CD4-positive, alpha-beta T cell (primary cell): Measurements from ENCODE around the gene MACROD2. TPM values are rescaled to one million over a fixed set of nuclear protein-coding genes. Genes with fewer than 3 reads are reported as not detected.

ENCODE experiments used
- ATAC-seq: fragments of 200-7000 bp; cut with Tn5 transposase; one replicate; pipeline ENCODE4 v1.10.0; 2022; ENCODE audit warnings: mild to moderate bottlenecking; ENCODE audit not compliant: poor library complexity
- CTCF ChIA-PET: fragments of 350-600 bp; sonication (Branson Sonifier 250); formaldehyde crosslinking; loops from one replicate; lab custom pipeline; 2021; ENCODE audit warnings: antibody characterized with exemption, inconsistent platforms; lab: Charles Lee
- POLR2A ChIA-PET: fragments of 350-600 bp; sonication (Branson Sonifier 250); formaldehyde crosslinking; loops from one replicate; lab custom pipeline; 2021; ENCODE audit warnings: antibody characterized with exemption, inconsistent platforms; lab: Charles Lee
- DNase-seq, 14 experiments: peaks; one replicate each; pipeline ENCODE4 v3.0.0-alpha.2; 2013 to 2020; ENCODE audit warnings: mixed read lengths in 2 of 14
- H3K27ac ChIP-seq, 2 donors: one replicate each; pipeline versions ENCODE4 v1.5.1 to v1.7.0; 2013; ENCODE audit warnings: low read length in 2 of 2, low read depth in 1 of 2, mild to moderate bottlenecking in 1 of 2
- H3K27me3 ChIP-seq, 2 experiments: 1 replicate in 1 of 2; 2 replicates in 1 of 2; pipeline versions ENCODE4 v1.6.1 to v1.7.0; 2013; ENCODE audit warnings: low read length in 2 of 2, control low read depth in 1 of 2, mild to moderate bottlenecking in 1 of 2, moderate library complexity in 1 of 2; ENCODE audit not compliant: insufficient read depth in 2 of 2, control insufficient read depth in 1 of 2
- H3K36me3 ChIP-seq: one replicate; pipeline ENCODE4 v1.6.1; 2013; ENCODE audit warnings: low read length, control low read depth; ENCODE audit not compliant: insufficient read depth
- H3K4me1 ChIP-seq: one replicate; pipeline ENCODE4 v1.6.1; 2013; ENCODE audit warnings: low read length, control low read depth; ENCODE audit not compliant: insufficient read depth
- H3K4me3 ChIP-seq: one replicate; pipeline ENCODE4 v1.5.1; 2013; ENCODE audit warnings: mild to moderate bottlenecking, low read length, moderate library complexity
- H3K9me3 ChIP-seq, 2 experiments: 1 replicate in 1 of 2; 2 replicates in 1 of 2; pipeline versions ENCODE4 v1.6.1 to v1.7.0; 2013; ENCODE audit warnings: low read length in 2 of 2, mild to moderate bottlenecking in 2 of 2, control low read depth in 1 of 2, moderate library complexity in 1 of 2; ENCODE audit not compliant: control insufficient read depth in 1 of 2, insufficient read depth in 1 of 2
- H3K27ac Mint-ChIP-seq: one replicate; pipeline ENCODE4 v1.8.0; 2020; ENCODE audit warnings: mixed read lengths
- H3K27me3 Mint-ChIP-seq: one replicate; pipeline ENCODE4 v1.8.0; 2021; ENCODE audit warnings: mixed read lengths
- H3K36me3 Mint-ChIP-seq: one replicate; pipeline ENCODE4 v1.8.0; 2021; ENCODE audit warnings: low read depth, mixed read lengths
- H3K4me1 Mint-ChIP-seq: one replicate; pipeline ENCODE4 v1.8.0; 2021; ENCODE audit warnings: low read depth, mixed read lengths
- H3K4me3 Mint-ChIP-seq: one replicate; pipeline ENCODE4 v1.8.0; 2020; ENCODE audit warnings: mild to moderate bottlenecking, mixed read lengths
- H3K9me3 Mint-ChIP-seq: one replicate; pipeline ENCODE4 v1.8.0; 2020; ENCODE audit warnings: mixed read lengths
- intact Hi-C, 2 experiments: fragments of 100-400 bp; cut with DNase I in 1 of 2; cut with micrococcal nuclease in 1 of 2; formaldehyde crosslinking; loops; one replicate each; pipeline versions ENCODE4 v1.15.1 to v1.9.0; 2023 to 2025; cut with DNase I, micrococcal nuclease
- total RNA-seq, 174 experiments: library from RNA in 2 of 174; stranded (reverse) in 2 of 174; gene quantifications; one replicate each; pipeline ENCODE4 v1.2.3 and lab custom pipeline; 2021 to 2026
- TF ChIP-seq, protein P1 (sequence below): fragments of 200-600 bp; IDR thresholded peaks from one replicate; pipeline ENCODE4 v1.8.0; 2022; ENCODE audit warnings: antibody characterized with exemption, mild to moderate bottlenecking

The MACROD2 gene
- total RNA-seq, 2 experiments from 2014 or later, result not detected

DNA sequence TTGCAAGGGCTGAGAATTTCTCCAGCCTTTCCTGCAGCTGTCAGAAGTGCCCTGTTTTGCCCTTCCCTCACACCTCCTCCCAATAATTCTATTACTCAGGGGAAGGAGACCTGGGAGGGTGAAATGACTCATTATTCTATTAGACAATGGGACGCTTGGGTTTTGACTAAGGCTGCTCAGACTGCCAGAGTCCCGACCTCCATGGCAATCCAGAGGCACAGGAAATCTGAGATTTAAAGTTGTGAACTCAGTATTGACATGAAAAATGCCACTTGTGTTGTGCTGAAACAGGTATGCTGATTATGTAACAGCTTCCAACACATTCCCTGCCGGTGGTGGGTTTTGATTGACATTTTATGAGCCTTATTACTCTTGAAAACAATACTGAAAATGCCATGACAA is 967.9 kb downstream of the MACROD2 start:
- TF ChIP-seq, protein P1, sequence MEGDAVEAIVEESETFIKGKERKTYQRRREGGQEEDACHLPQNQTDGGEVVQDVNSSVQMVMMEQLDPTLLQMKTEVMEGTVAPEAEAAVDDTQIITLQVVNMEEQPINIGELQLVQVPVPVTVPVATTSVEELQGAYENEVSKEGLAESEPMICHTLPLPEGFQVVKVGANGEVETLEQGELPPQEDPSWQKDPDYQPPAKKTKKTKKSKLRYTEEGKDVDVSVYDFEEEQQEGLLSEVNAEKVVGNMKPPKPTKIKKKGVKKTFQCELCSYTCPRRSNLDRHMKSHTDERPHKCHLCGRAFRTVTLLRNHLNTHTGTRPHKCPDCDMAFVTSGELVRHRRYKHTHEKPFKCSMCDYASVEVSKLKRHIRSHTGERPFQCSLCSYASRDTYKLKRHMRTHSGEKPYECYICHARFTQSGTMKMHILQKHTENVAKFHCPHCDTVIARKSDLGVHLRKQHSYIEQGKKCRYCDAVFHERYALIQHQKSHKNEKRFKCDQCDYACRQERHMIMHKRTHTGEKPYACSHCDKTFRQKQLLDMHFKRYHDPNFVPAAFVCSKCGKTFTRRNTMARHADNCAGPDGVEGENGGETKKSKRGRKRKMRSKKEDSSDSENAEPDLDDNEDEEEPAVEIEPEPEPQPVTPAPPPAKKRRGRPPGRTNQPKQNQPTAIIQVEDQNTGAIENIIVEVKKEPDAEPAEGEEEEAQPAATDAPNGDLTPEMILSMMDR, result no peak
- no peak for DNase-seq
- intact Hi-C loops, result no loop called here
- Mint-ChIP-seq H3K4me1 (no peaks in the 10 kb centered on the region), H3K27ac (no peak overlapping the region), H3K9me3 (peaks cover 17% of the 10 kb centered on the region), H3K36me3 (no peaks in the 10 kb centered on the region), H3K4me3 (no peak overlapping the region), H3K27me3 (no peaks in the 10 kb centered on the region)
- no peak overlapping the region for H3K4me3 ChIP-seq
- ChIA-PET CTCF (no interaction called here), POLR2A (no interaction called here)
- peaks cover 0 to 11% of the 10 kb centered on the region in 2 experiments for H3K9me3 ChIP-seq
- no peaks in the 10 kb centered on the region for H3K27me3 ChIP-seq
- H3K4me1 ChIP-seq, result no peaks in the 10 kb centered on the region
- ATAC-seq, result no peak
- no peaks in the 10 kb centered on the region for H3K36me3 ChIP-seq
- no peak overlapping the region for H3K27ac ChIP-seq

DNA sequence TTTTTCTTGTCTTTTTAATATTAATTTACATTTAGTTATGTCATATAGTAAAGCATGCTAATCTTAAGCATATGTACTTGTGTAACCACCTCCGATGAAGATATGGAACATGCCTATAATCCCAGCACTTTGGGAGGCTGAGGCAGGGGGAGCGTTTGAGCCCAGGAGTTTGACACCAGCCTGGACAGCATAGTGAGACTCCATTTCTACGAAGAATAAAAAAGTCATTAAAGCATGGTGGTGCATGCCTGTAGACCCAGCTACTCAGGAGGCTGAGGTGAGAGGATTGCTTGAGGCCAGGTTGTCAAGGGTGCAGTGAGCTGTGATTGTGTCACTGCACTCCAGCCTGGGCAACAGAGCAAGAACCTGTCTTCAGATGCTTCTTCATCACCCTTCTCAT is 970.9 kb downstream of the MACROD2 start:
- H3K4me1 ChIP-seq, result no peaks in the 10 kb centered on the region
- no peaks in the 10 kb centered on the region for H3K36me3 ChIP-seq
- H3K4me3 ChIP-seq, result no peak overlapping the region
- DNase-seq (no peak), ATAC-seq (no peak)
- no peak overlapping the region for H3K27ac ChIP-seq
- H3K36me3 Mint-ChIP-seq, result no peaks in the 10 kb centered on the region
- no peaks in the 10 kb centered on the region for H3K4me1 Mint-ChIP-seq
- ChIA-PET POLR2A (no interaction called here), CTCF (no interaction called here)
- TF ChIP-seq, protein P1, result no peak
- H3K27me3 Mint-ChIP-seq, result no peaks in the 10 kb centered on the region
- peaks cover 0 to 11% of the 10 kb centered on the region in 2 experiments for H3K9me3 ChIP-seq
- peaks cover 10% of the 10 kb centered on the region for H3K9me3 Mint-ChIP-seq
- no peak overlapping the region for H3K4me3 Mint-ChIP-seq
- H3K27me3 ChIP-seq, result no peaks in the 10 kb centered on the region
- intact Hi-C loops, result no loop called here
- H3K27ac Mint-ChIP-seq, result no peak overlapping the region

DNA sequence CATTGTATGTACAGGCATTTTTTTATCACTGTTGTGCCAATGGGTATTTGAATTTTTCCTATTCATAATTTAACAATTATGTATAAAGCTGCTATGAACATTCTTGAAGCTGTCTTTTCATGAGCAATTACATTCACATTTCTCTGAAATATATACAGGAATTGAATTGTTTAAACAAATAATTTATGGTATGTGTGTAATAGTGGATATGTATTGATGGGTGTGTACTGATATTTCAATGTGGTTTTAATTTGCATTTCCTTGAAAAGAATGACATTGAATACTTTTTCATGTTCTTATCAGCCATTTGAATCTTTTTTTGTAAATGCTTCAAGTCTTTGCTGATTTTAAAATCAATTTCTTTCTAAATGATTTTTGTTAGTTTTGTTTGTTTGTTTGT is 971.5 kb downstream of the MACROD2 start:
- Mint-ChIP-seq H3K27me3 (no peaks in the 10 kb centered on the region), H3K4me1 (no peaks in the 10 kb centered on the region), H3K9me3 (peaks cover 10% of the 10 kb centered on the region), H3K27ac (no peak overlapping the region), H3K36me3 (no peaks in the 10 kb centered on the region), H3K4me3 (no peak overlapping the region)
- TF ChIP-seq, protein P1, result no peak
- Histone ChIP-seq H3K4me1 (no peaks in the 10 kb centered on the region), H3K4me3 (no peak overlapping the region), H3K27me3 (no peaks in the 10 kb centered on the region), H3K27ac (no peak overlapping the region), H3K9me3 (peaks cover 0 to 8% of the 10 kb centered on the region in 2 experiments), H3K36me3 (no peaks in the 10 kb centered on the region)
- DNase-seq, result no peak
- ChIA-PET CTCF (no interaction called here), POLR2A (no interaction called here)
- ATAC-seq, result no peak
- intact Hi-C loops, result no loop called here
